Neuronal stem cell (in vitro differentiated cells): ENCODE measurements around the gene NRK.

ENCODE experiments used
- DNase-seq: peaks from one replicate; pipeline ENCODE4 v3.0.0-alpha.2; 2013; ENCODE audit warnings: low spot score
- H2AFZ ChIP-seq: one replicate; pipeline ENCODE4 v1.6.1; 2013; ENCODE audit warnings: mild to moderate bottlenecking, low read length, inconsistent platforms
- H2AK5ac ChIP-seq: 2 replicates; pipeline ENCODE4 v1.6.1; 2013; ENCODE audit warnings: low read depth, mild to moderate bottlenecking, inconsistent platforms, low read length, moderate library complexity, mixed read lengths
- H2BK120ac ChIP-seq: 2 replicates; pipeline ENCODE4 v1.6.1; 2013; ENCODE audit warnings: low read depth, mild to moderate bottlenecking, inconsistent platforms, low read length, moderate library complexity, mixed read lengths
- H2BK12ac ChIP-seq: one replicate; pipeline ENCODE4 v1.6.1; 2013; ENCODE audit warnings: low read length, inconsistent platforms
- H2BK15ac ChIP-seq: 2 replicates; pipeline ENCODE4 v1.6.1; 2013; ENCODE audit warnings: mild to moderate bottlenecking, low read length, inconsistent platforms, mixed read lengths
- H2BK5ac ChIP-seq: one replicate; pipeline ENCODE4 v1.6.1; 2013; ENCODE audit warnings: inconsistent platforms, mild to moderate bottlenecking, low read length, moderate library complexity
- H3K14ac ChIP-seq: one replicate; pipeline ENCODE4 v1.6.1; 2013; ENCODE audit warnings: low read length, inconsistent platforms
- H3K18ac ChIP-seq: 2 replicates; pipeline ENCODE4 v1.6.1; 2013; ENCODE audit warnings: low read length, inconsistent platforms
- H3K23ac ChIP-seq: 2 replicates; pipeline ENCODE4 v1.6.1; 2013; ENCODE audit warnings: low read depth, mild to moderate bottlenecking, mixed read lengths, low read length, inconsistent platforms; ENCODE audit not compliant: poor library complexity
- H3K27ac ChIP-seq: replicated peaks from 3 replicates; pipeline ENCODE4 v1.5.1; 2013; ENCODE audit warnings: low read length, inconsistent platforms
- H3K27me3 ChIP-seq, 3 experiments: 2 replicates each; pipeline ENCODE4 v1.6.1; 2013; ENCODE audit warnings: low read length in 3 of 3, mild to moderate bottlenecking in 2 of 3, inconsistent platforms in 1 of 3, low read depth in 1 of 3, mixed read lengths in 1 of 3, moderate library complexity in 1 of 3; ENCODE audit not compliant: control insufficient read depth in 3 of 3, insufficient read depth in 3 of 3
- H3K36me3 ChIP-seq, 2 donors: replicated peaks in 1 of 2; 2 replicates each; pipeline ENCODE4 v1.6.1; 2013; ENCODE audit warnings: low read length in 2 of 2; ENCODE audit not compliant: control insufficient read depth in 2 of 2, insufficient read depth in 2 of 2
- H3K4ac ChIP-seq: 2 replicates; pipeline ENCODE4 v1.6.1; 2013; ENCODE audit warnings: inconsistent platforms, mild to moderate bottlenecking, low read length, moderate library complexity
- H3K4me1 ChIP-seq, 2 donors: 1 replicate in 1 of 2; 2 replicates in 1 of 2; pipeline ENCODE4 v1.6.1; 2013; ENCODE audit warnings: low read length in 2 of 2, low read depth in 1 of 2; ENCODE audit not compliant: control insufficient read depth in 2 of 2, insufficient read depth in 1 of 2
- H3K4me2 ChIP-seq: one replicate; pipeline ENCODE4 v1.6.1; 2013; ENCODE audit warnings: mild to moderate bottlenecking, low read length, inconsistent platforms; ENCODE audit not compliant: insufficient read depth, poor library complexity, severe bottlenecking
- H3K4me3 ChIP-seq, 2 donors: 2 replicates each; pipeline ENCODE4 v1.5.1; 2013; ENCODE audit warnings: low read length in 2 of 2, mild to moderate bottlenecking in 2 of 2, inconsistent platforms in 1 of 2, moderate library complexity in 1 of 2
- H3K79me1 ChIP-seq: one replicate; pipeline ENCODE4 v1.6.1; 2013; ENCODE audit warnings: low read depth, mild to moderate bottlenecking, inconsistent platforms, low read length, moderate library complexity
- H3K9ac ChIP-seq: one replicate; pipeline ENCODE4 v1.6.1; 2013; ENCODE audit warnings: mild to moderate bottlenecking, low read depth, low read length, inconsistent platforms; ENCODE audit not compliant: poor library complexity
- H3K9me3 ChIP-seq, 2 donors: replicated peaks in 1 of 2; 2 replicates each; pipeline versions ENCODE3 to v1.6.1; 2013; ENCODE audit warnings: low read length in 2 of 2, mild to moderate bottlenecking in 2 of 2, inconsistent platforms in 1 of 2, low read depth in 1 of 2, mixed read lengths in 1 of 2, moderate library complexity in 1 of 2; ENCODE audit not compliant: control insufficient read depth in 2 of 2, insufficient read depth in 1 of 2
- H4K8ac ChIP-seq: one replicate; pipeline ENCODE4 v1.6.1; 2013; ENCODE audit warnings: low read depth, mild to moderate bottlenecking, inconsistent platforms, low read length, moderate library complexity
- H4K91ac ChIP-seq: one replicate; pipeline ENCODE4 v1.6.1; 2013; ENCODE audit warnings: low read length, low read depth, mild to moderate bottlenecking, inconsistent platforms; ENCODE audit not compliant: poor library complexity
- WGBS, 2 donors: extraction: QIAGEN DNeasy Blood & Tissue Kit; methylation state at CpG; one replicate each; pipeline ENCODE4 v1.1.7; 2013; ENCODE audit warnings: missing lambda C conversion rate in 2 of 2, mixed read lengths in 1 of 2; ENCODE audit not compliant: insufficient read length in 2 of 2, insufficient replicate concordance in 1 of 2; ENCODE audit errors: extremely low coverage in 2 of 2; 5-methylcytosine and 5-hydroxymethylcytosine counted together

Gene NRK

DNA sequence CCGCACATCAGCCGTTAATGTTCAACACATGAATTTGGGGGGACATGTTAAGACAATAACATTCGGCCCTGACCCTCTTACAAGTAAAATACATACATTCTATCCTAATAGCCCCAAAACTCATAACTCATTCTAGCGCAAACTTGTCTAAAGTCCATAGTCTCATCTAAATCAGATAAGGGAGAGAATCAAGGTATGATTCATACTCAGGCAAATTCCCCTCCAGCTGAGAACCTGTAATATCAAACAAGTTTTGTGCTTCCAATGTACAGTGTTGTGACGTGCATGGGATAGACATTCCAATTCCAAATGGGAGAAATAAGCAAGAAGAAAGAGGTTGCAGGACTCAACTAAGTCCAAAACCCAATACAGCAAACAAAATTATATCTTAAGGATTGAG is 147.1 kb downstream of the NRK start:
- Histone ChIP-seq H3K27me3 (peaks cover 0 to 9% (median 0%) of the 10 kb centered on the region in 3 experiments), H3K4ac (no peak overlapping the region), H3K23ac (no peak overlapping the region), H2BK5ac (no peak overlapping the region), H2BK120ac (no peak overlapping the region), H3K9ac (no peak overlapping the region), H3K9me3 (no peaks in the 10 kb centered on the region), H4K8ac (no peak overlapping the region), H3K4me2 (no peak overlapping the region), H3K36me3 (no peaks in the 10 kb centered on the region), H2AFZ (no peak overlapping the region), H2BK12ac (no peak overlapping the region), H3K14ac (no peak overlapping the region), H2BK15ac (no peak overlapping the region), H2AK5ac (no peak overlapping the region), H3K4me3 (no peak overlapping the region), H4K91ac (no peak overlapping the region), H3K27ac (no peak overlapping the region), H3K18ac (no peak overlapping the region), H3K4me1 (no peaks in the 10 kb centered on the region), H3K79me1 (no peaks in the 10 kb centered on the region)
- no CpG with 5 or more reads among the region's 5 CpGs for WGBS, 2 donors
- DNase-seq, result no peak

DNA sequence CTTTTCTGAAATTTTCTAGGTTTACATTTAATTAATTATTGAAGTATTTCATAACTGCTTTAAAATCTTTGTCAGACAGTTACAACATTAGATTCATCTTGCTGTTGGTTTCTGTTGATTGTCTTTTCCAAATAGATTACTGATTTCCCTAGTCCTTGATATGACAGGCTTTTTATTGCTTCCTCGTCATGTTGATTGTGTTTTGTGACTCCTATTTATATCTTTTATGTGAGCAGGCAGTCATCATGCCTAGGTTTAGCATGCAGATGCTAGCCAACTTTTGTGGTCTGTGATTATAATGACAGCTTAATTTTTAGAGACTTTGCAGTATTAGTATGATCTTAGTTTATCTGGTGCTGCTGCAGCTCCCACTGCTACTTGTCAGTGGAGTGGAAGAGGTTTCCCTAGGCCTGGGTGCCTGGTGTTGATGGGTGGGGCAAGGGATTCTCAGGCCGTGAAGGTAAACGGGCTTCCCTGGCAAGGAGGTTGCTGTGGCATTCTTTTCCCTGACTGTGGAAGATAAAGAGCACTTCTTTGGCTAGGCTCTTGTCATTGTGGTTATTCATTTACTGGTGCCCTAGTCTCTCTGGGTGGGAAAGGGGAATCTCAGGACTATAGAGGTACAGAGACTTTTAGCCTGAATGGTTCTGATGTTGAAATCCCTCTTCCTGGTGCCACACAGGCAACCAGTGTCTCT is 150.5 kb downstream of the NRK start:
- WGBS, 2 donors, result no CpG with 5 or more reads among the region's 3 CpGs
- no peak overlapping the region for H3K4ac ChIP-seq

DNA sequence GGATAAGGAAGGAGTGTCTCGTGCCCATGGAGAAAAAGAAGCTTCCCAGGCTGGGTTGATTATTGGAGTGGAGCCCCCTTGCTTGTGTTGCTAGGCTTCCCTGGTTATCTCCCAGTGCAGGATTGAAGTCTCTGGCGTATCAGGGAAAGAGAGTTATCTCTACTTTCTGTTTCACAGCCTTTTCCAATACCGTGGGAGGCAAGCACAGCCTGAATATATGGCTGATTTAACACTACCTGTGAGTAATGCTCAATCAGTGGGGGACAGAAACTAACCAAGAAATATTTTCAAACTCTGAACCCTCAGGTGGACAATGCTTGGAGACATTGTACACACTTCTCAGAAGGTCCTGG is 151.0 kb downstream of the NRK start:
- no peak overlapping the region for H2AK5ac ChIP-seq
- H3K4me1 ChIP-seq, result no peaks in the 10 kb centered on the region
- no peak overlapping the region for H2BK5ac ChIP-seq
- H2BK120ac ChIP-seq, result no peak overlapping the region
- no peak overlapping the region for H3K27ac ChIP-seq
- H3K27me3 ChIP-seq, result peaks cover 0 to 9% (median 0%) of the 10 kb centered on the region in 3 experiments
- no peak overlapping the region for H3K4ac ChIP-seq
- WGBS, 2 donors, result no CpG with 5 or more reads among the region's 3 CpGs
- H3K14ac ChIP-seq, result no peak overlapping the region
- H3K18ac ChIP-seq, result no peak overlapping the region
- no peak overlapping the region for H4K91ac ChIP-seq
- H3K9ac ChIP-seq, result no peak overlapping the region
- DNase-seq, result no peak
- no peaks in the 10 kb centered on the region for H3K9me3 ChIP-seq
- H2BK12ac ChIP-seq, result no peak overlapping the region
- H2AFZ ChIP-seq, result no peak overlapping the region
- no peaks in the 10 kb centered on the region for H3K36me3 ChIP-seq
- no peak overlapping the region for H2BK15ac ChIP-seq
- H3K4me3 ChIP-seq, result no peak overlapping the region
- no peaks in the 10 kb centered on the region for H3K79me1 ChIP-seq
- no peak overlapping the region for H3K23ac ChIP-seq
- H4K8ac ChIP-seq, result no peak overlapping the region
- H3K4me2 ChIP-seq, result no peak overlapping the region

More for the DNA sequence above, 150.5 kb downstream of the NRK start:
- Histone ChIP-seq H3K4me3 (no peak overlapping the region), H3K27me3 (peaks cover 0 to 9% (median 0%) of the 10 kb centered on the region in 3 experiments), H2BK15ac (no peak overlapping the region), H2BK5ac (no peak overlapping the region), H4K91ac (no peak overlapping the region), H3K18ac (no peak overlapping the region), H4K8ac (no peak overlapping the region), H2BK12ac (no peak overlapping the region), H3K36me3 (no peaks in the 10 kb centered on the region), H3K14ac (no peak overlapping the region), H3K9me3 (no peaks in the 10 kb centered on the region), H2AFZ (no peak overlapping the region), H3K79me1 (no peaks in the 10 kb centered on the region), H3K9ac (no peak overlapping the region), H3K23ac (no peak overlapping the region), H2AK5ac (no peak overlapping the region), H3K4me1 (no peaks in the 10 kb centered on the region), H3K4me2 (no peak overlapping the region), H3K27ac (no peak overlapping the region), H2BK120ac (no peak overlapping the region)
- no peak for DNase-seq

DNA sequence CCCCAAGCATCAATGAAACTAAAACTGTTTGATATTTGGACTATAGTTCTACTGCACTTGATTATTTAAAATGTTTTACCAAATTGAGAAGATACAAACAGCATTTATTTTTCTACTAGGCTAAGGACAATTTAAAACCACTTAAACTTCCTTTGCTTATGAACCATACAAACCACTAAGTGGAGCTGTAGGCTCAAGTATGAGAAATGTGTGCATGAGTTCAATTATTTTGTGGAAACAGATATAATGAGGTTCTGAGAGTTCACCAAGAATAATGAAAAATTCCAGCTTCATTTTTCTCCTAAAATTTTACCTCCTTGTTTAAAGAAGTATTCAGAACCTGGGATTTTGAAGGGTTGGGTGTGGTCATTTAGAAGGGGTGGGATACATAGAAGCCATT is 153.0 kb downstream of the NRK start:
- peak; percentile 1 for DNase-seq
- Histone ChIP-seq H3K4me2 (no peak overlapping the region), H3K36me3 (no peaks in the 10 kb centered on the region), H2BK5ac (no peak overlapping the region), H2BK15ac (no peak overlapping the region), H3K79me1 (no peaks in the 10 kb centered on the region), H2AK5ac (no peak overlapping the region), H2BK12ac (no peak overlapping the region), H3K9ac (no peak overlapping the region), H4K91ac (no peak overlapping the region), H3K9me3 (no peaks in the 10 kb centered on the region), H4K8ac (no peak overlapping the region), H3K4me1 (no peaks in the 10 kb centered on the region), H3K4ac (no peak overlapping the region), H2AFZ (no peak overlapping the region), H3K14ac (no peak overlapping the region), H2BK120ac (no peak overlapping the region), H3K27me3 (peaks cover 0 to 9% (median 0%) of the 10 kb centered on the region in 3 experiments), H3K4me3 (no peak overlapping the region), H3K18ac (no peak overlapping the region), H3K23ac (no peak overlapping the region), H3K27ac (no peak overlapping the region)
